K562 (cell line): ENCODE measurements around the gene MTA1. TPM values are rescaled to one million over a fixed set of nuclear protein-coding genes. Genes with fewer than 3 reads are reported as not detected.

Experiments used
- CBX8 ChIP-seq: fragments of 200-600 bp; sonication (generic); IDR thresholded peaks from 2 replicates; pipeline ENCODE4 v1.6.1; 2012; ENCODE audit warnings: borderline replicate concordance, mixed run types, low read depth, mild to moderate bottlenecking, moderate library complexity, mixed read lengths, low read length, control low read depth, inconsistent platforms; ENCODE audit not compliant: poor library complexity, severe bottlenecking; ENCODE audit errors: extremely low read depth
- CCAR2 ChIP-seq: fragments of 200-400 bp; formaldehyde crosslinking; IDR thresholded peaks from 2 replicates; pipeline ENCODE4 v1.6.1; 2017; ENCODE audit warnings: mild to moderate bottlenecking, low read depth, low read length
- CREM ChIP-seq: IDR thresholded peaks from 2 replicates; pipeline ENCODE4 v1.6.1; 2014; ENCODE audit warnings: antibody characterized with exemption, low read depth
- E2F6 ChIP-seq, 2 experiments: IDR thresholded peaks; 2 replicates each; pipeline ENCODE4 v1.6.1; 2011; ENCODE audit warnings: borderline replicate concordance in 1 of 2, control low read depth in 1 of 2, low read depth in 1 of 2, low read length in 1 of 2, mild to moderate bottlenecking in 1 of 2, mixed read lengths in 1 of 2, moderate library complexity in 1 of 2; ENCODE audit not compliant: insufficient read depth in 1 of 2, insufficient read length in 1 of 2, poor library complexity in 1 of 2, severe bottlenecking in 1 of 2; ENCODE audit errors: extremely low read depth in 1 of 2
- EHMT2 ChIP-seq: fragments of 450-650 bp; IDR thresholded peaks from 2 replicates; pipeline ENCODE4 v1.6.1; 2018; ENCODE audit warnings: antibody characterized with exemption
- ELK1 ChIP-seq: sonication (generic); formaldehyde crosslinking; IDR thresholded peaks from 2 replicates; pipeline ENCODE4 v1.8.1; 2022; ENCODE audit warnings: missing genetic modification reagents
- FOXM1 ChIP-seq, 2 experiments: fragments of 450-650 bp in 1 of 2; sonication (generic) in 1 of 2; formaldehyde crosslinking in 1 of 2; IDR thresholded peaks; 2 replicates each; pipeline versions ENCODE4 v1.6.1 to v1.9.0; 2017 to 2022; ENCODE audit warnings: low read depth in 2 of 2, mild to moderate bottlenecking in 2 of 2, missing genetic modification reagents in 1 of 2, moderate library complexity in 1 of 2
- HDGF ChIP-seq: fragments of 450-650 bp; IDR thresholded peaks from 2 replicates; pipeline ENCODE4 v1.6.1; 2016
- IFI16 ChIP-seq: fragments of 250-450 bp; sonication (Bioruptor Pico); IDR thresholded peaks from 2 replicates; pipeline ENCODE4 v2.1.2; 2022; ENCODE audit warnings: mild to moderate bottlenecking, inconsistent platforms
- KLF10 ChIP-seq: fragments of 250-450 bp; sonication (Bioruptor Pico); IDR thresholded peaks from 2 replicates; pipeline ENCODE4 v1.6.1; 2021; ENCODE audit warnings: matching md5 sums
- NFE2L1 ChIP-seq: fragments of 450-650 bp; IDR thresholded peaks from 2 replicates; pipeline ENCODE4 v1.6.1; 2016; ENCODE audit warnings: missing genetic modification characterization, low read depth, mild to moderate bottlenecking, missing compliant biosample characterization, moderate library complexity, borderline replicate concordance
- POLR2G ChIP-seq: fragments of 200-400 bp; formaldehyde crosslinking; IDR thresholded peaks from 2 replicates; pipeline ENCODE4 v1.6.1; 2017; ENCODE audit warnings: low read depth, mild to moderate bottlenecking, antibody characterized with exemption, low read length, moderate library complexity
- VEZF1 ChIP-seq: fragments of 200-800 bp; sonication (Bioruptor generic); IDR thresholded peaks from 2 replicates; pipeline ENCODE4 v1.6.1; 2017; ENCODE audit warnings: missing genetic modification characterization, missing compliant biosample characterization
- polyA plus RNA-seq, 8 experiments: library from polyadenylated mRNA; depleted of rRNA in 4 of 8; stranded (reverse) in 5 of 8; unstranded in 3 of 8; fragments of >200 nt; fragmentation: Nextera tagmentation in 2 of 8; fragmentation: Illumina TruSeq in 1 of 8; extraction: Ambion mirVana in 2 of 8; extraction: Trizol in 1 of 8; gene quantifications; 2 replicates each; pipeline versions ENCODE4 v1.2.1 to v1.2.3, GENCODE V29; 2011 to 2014; ENCODE audit warnings: inconsistent platforms in 1 of 8, missing spikeins in 1 of 8
- total RNA-seq, 7 experiments: library from RNA; depleted of rRNA in 6 of 7; stranded (reverse); fragments of >200 nt in 6 of 7; fragmentation: Illumina TruSeq in 2 of 7; extraction: Trizol in 2 of 7; gene quantifications; 2 replicates each; pipeline versions ENCODE4 v1.2.1 to v1.2.3, GENCODE V29; 2011 to 2021; ENCODE audit warnings: low replicate concordance in 1 of 7

Gene MTA1
- total and polyA plus RNA-seq, 9 of the 15 experiments (the other 6 are each of a cell fraction or from before 2014, with no cell fraction given), result 0.13 to 118 (median 32.3) TPM

- TF ChIP-seq EHMT2, result no peak
- no peak for TF ChIP-seq CCAR2
- TF ChIP-seq CREM, result no peak
- 0 out of 2 replicates have a peak, but pooled peaks have one; percentile 18 for TF ChIP-seq POLR2G
- no peak for TF ChIP-seq HDGF
- peak in 1 of 2 experiments; percentile 70 for TF ChIP-seq E2F6 (IDR thresholded peaks at IDR 0.05; ENCODE audit: borderline replicate concordance in 1 of 2, extremely low read depth in 1 of 2, insufficient read depth in 1 of 2, insufficient read length in 1 of 2, low read depth in 1 of 2, low read length in 1 of 2, poor library complexity in 1 of 2, severe bottlenecking in 1 of 2)
- peak; percentile 42; the same call in 1 of the 2 replicates for TF ChIP-seq VEZF1 (CRISPR knock-in tag)
- no peak for TF ChIP-seq FOXM1 (IDR thresholded peaks at IDR 0.05; ENCODE audit: low read depth)
- no peak for TF ChIP-seq FOXM1 (CRISPR knock-in tag; IDR thresholded peaks at IDR 0.05; ENCODE audit: low read depth)
- TF ChIP-seq CBX8, result no peak
- TF ChIP-seq IFI16 (CRISPR knock-in tag), result no peak
- no peak for TF ChIP-seq KLF10 (CRISPR knock-in tag)
- no peak for TF ChIP-seq ELK1 (CRISPR knock-in tag)
- no peak for TF ChIP-seq NFE2L1 (tag)
Observed at GRCh38 chr14:105411017-105411941, 8.3 kb upstream of the MTA1 start (continued).
